ENCODE data around the gene ANXA4. TPM values are rescaled to one million over a fixed set of nuclear protein-coding genes. Genes with fewer than 3 reads are reported as not detected.
"Not testable (repeated sequence)": the region's sequence is repeated elsewhere in the genome, so short reads cannot be mapped to it uniquely, and the experiment has no call there.

The ANXA4 gene
- total RNA-seq, 1 donor from 2014 or later, result 122 TPM

GRCh38 chr2:69801745-69802290 lies 59.9 kb downstream of the ANXA4 start:
- Histone ChIP-seq H3K79me2 (ENCODE audit: insufficient read depth, low read length) (no peaks in the 10 kb centered on the region), H3K9ac (ENCODE audit: low read length) (no peak overlapping the region), H2AFZ (ENCODE audit: low read depth, low read length) (no peak overlapping the region), H3K4me3 (ENCODE audit: insufficient read depth, low read depth, low read length) (no peak overlapping the region), H3K4me1 (ENCODE audit: insufficient read depth, low read length) (peaks cover 20% of the 10 kb centered on the region), H3K36me3 (ENCODE audit: insufficient read depth, low read length) (peaks cover 6% of the 10 kb centered on the region), H3K9me3 (ENCODE audit: insufficient read depth, low read depth, low read length) (no peaks in the 10 kb centered on the region), H4K20me1 (ENCODE audit: insufficient read depth, low read length) (no peaks in the 10 kb centered on the region), H3K27ac (ENCODE audit: low read depth, low read length) (no peak overlapping the region), H3K4me2 (ENCODE audit: low read length) (no peak overlapping the region), H3K27me3 (ENCODE audit: insufficient read depth, low read length) (no peaks in the 10 kb centered on the region)
- H3K27me3 Mint-ChIP-seq (ENCODE audit: low read depth, unreplicated experiment), result no peaks in the 10 kb centered on the region
- H3K36me3 Mint-ChIP-seq (ENCODE audit: low read depth, unreplicated experiment), result peaks cover 22% of the 10 kb centered on the region
- no peak overlapping the region for H3K27ac Mint-ChIP-seq (ENCODE audit: unreplicated experiment)
- DNase-seq (ENCODE audit: low read depth) (no peak), FAIRE-seq (no peak)
- no peak overlapping the region for H3K4me3 Mint-ChIP-seq (ENCODE audit: unreplicated experiment)
- TF ChIP-seq CTCF (IDR thresholded peaks at IDR 0.05; ENCODE audit: insufficient read depth, low read depth, low read length) (no peak), EZH2 (IDR thresholded peaks at IDR 0.05; ENCODE audit: insufficient read depth, low read length) (no peak)
- H3K9me3 Mint-ChIP-seq (ENCODE audit: unreplicated experiment), result no peaks in the 10 kb centered on the region
- peaks cover 37% of the 10 kb centered on the region for H3K4me1 Mint-ChIP-seq (ENCODE audit: low read depth, unreplicated experiment)

GRCh38 chr2:69802781-69803367 lies 60.9 kb downstream of the ANXA4 start:
- not testable (repeated sequence) for H3K9ac ChIP-seq (ENCODE audit: low read length); FAIRE-seq; H3K27me3 ChIP-seq (ENCODE audit: insufficient read depth, low read length); H4K20me1 ChIP-seq (ENCODE audit: insufficient read depth, low read length); DNase-seq (ENCODE audit: low read depth); H3K27ac ChIP-seq (ENCODE audit: low read depth, low read length); H3K4me3 ChIP-seq (ENCODE audit: insufficient read depth, low read depth, low read length); H3K79me2 ChIP-seq (ENCODE audit: insufficient read depth, low read length); H2AFZ ChIP-seq (ENCODE audit: low read depth, low read length); H3K27me3 Mint-ChIP-seq (ENCODE audit: low read depth, unreplicated experiment); H3K4me2 ChIP-seq (ENCODE audit: low read length); H3K27ac Mint-ChIP-seq (ENCODE audit: unreplicated experiment); H3K9me3 ChIP-seq (ENCODE audit: insufficient read depth, low read depth, low read length); H3K36me3 ChIP-seq (ENCODE audit: insufficient read depth, low read length); H3K4me3 Mint-ChIP-seq (ENCODE audit: unreplicated experiment); H3K9me3 Mint-ChIP-seq (ENCODE audit: unreplicated experiment)
- H3K4me1 ChIP-seq (ENCODE audit: insufficient read depth, low read length), result peaks cover 18% of the 10 kb centered on the region
- H3K4me1 Mint-ChIP-seq (ENCODE audit: low read depth, unreplicated experiment), result peaks cover 27% of the 10 kb centered on the region
- peaks cover 24% of the 10 kb centered on the region for H3K36me3 Mint-ChIP-seq (ENCODE audit: low read depth, unreplicated experiment)

GRCh38 chr2:69804416-69804815 lies 62.5 kb downstream of the ANXA4 start:
- Histone ChIP-seq H3K36me3 (ENCODE audit: insufficient read depth, low read length) (peaks cover 6% of the 10 kb centered on the region), H3K4me3 (ENCODE audit: insufficient read depth, low read depth, low read length) (no peak overlapping the region), H3K27ac (ENCODE audit: low read depth, low read length) (no peak overlapping the region), H3K4me2 (ENCODE audit: low read length) (no peak overlapping the region), H4K20me1 (ENCODE audit: insufficient read depth, low read length) (no peaks in the 10 kb centered on the region), H3K79me2 (ENCODE audit: insufficient read depth, low read length) (no peaks in the 10 kb centered on the region), H3K4me1 (ENCODE audit: insufficient read depth, low read length) (peaks cover 5% of the 10 kb centered on the region), H3K9ac (ENCODE audit: low read length) (no peak overlapping the region), H2AFZ (ENCODE audit: low read depth, low read length) (no peak overlapping the region), H3K9me3 (ENCODE audit: insufficient read depth, low read depth, low read length) (no peaks in the 10 kb centered on the region), H3K27me3 (ENCODE audit: insufficient read depth, low read length) (no peaks in the 10 kb centered on the region)
- no peak overlapping the region for H3K27ac Mint-ChIP-seq (ENCODE audit: unreplicated experiment)
- peaks cover 33% of the 10 kb centered on the region for H3K36me3 Mint-ChIP-seq (ENCODE audit: low read depth, unreplicated experiment)
- no peaks in the 10 kb centered on the region for H3K27me3 Mint-ChIP-seq (ENCODE audit: low read depth, unreplicated experiment)
- TF ChIP-seq CTCF (IDR thresholded peaks at IDR 0.05; ENCODE audit: insufficient read depth, low read depth, low read length), result no peak
- no peak for TF ChIP-seq EZH2 (IDR thresholded peaks at IDR 0.05; ENCODE audit: insufficient read depth, low read length)
- no peak overlapping the region for H3K4me3 Mint-ChIP-seq (ENCODE audit: unreplicated experiment)
- peaks cover 12% of the 10 kb centered on the region for H3K4me1 Mint-ChIP-seq (ENCODE audit: low read depth, unreplicated experiment)
- no peak for FAIRE-seq
- no peaks in the 10 kb centered on the region for H3K9me3 Mint-ChIP-seq (ENCODE audit: unreplicated experiment)
- no peak for DNase-seq (ENCODE audit: low read depth)

All from astrocyte (in vitro differentiated cells and primary cell).